SU-DHL-6 (cell line): Measurements from ENCODE around the gene EFL1.
"Not testable (repeated sequence)": the region's sequence is repeated elsewhere in the genome, so short reads cannot be mapped to it uniquely, and the experiment has no call there.

Source experiments
- CTCF ChIP-seq: fragments of 200-600 bp; sonication (generic); IDR thresholded peaks from one replicate; pipeline ENCODE4 v1.5.1; 2017; ENCODE audit warnings: antibody characterized with exemption, mild to moderate bottlenecking, low read length, moderate library complexity; ENCODE audit not compliant: insufficient read depth, poor library complexity, severe bottlenecking
- EZH2phosphoT487 ChIP-seq: fragments of 200-600 bp; sonication (generic), shearing (Covaris generic); conservative IDR thresholded peaks from 2 replicates; pipeline ENCODE4 v1.6.1; 2018; ENCODE audit warnings: mild to moderate bottlenecking, antibody characterized with exemption, low read length, moderate library complexity, mixed read lengths

GRCh38 chr15:82216092-82216491 lies 46.4 kb downstream of the EFL1 start:
- TF ChIP-seq CTCF, EZH2phosphoT487: not testable (repeated sequence)
